ENCODE measurements around the gene DCAF6.

The DCAF6 gene

DNA sequence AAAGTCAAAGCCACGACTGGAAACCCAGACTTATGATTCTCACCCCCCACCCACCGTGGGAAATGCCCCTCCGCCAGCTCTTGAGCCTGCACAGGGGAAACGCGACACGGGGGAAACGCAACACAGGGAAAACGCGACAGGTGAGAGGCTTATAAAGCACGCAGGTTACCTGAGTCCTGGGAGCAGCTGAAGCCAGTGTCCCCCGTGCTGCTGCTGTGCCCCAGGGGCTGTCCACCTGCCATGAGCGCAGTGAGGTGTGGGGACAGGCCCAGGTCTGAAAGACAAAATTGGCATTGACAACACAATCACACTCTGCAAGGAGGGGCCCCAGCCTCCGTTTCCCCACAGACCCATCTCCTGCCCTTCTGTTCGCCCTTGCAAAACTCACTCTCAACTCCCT is 153.9 kb downstream of the DCAF6 start:
- Histone ChIP-seq H3K9ac (ENCODE audit: low read depth, low read length) (no peak overlapping the region), H3K36me3 (ENCODE audit: insufficient read depth, low read length) (peaks cover 9% of the 10 kb centered on the region), H3K79me2 (ENCODE audit: insufficient read depth, low read length) (no peaks in the 10 kb centered on the region), H3K27me3 (ENCODE audit: insufficient read depth, low read length, poor library complexity) (no peaks in the 10 kb centered on the region), H2AFZ (ENCODE audit: low read depth, low read length) (no peak overlapping the region), H3K4me2 (ENCODE audit: insufficient read depth, low read length) (no peak overlapping the region), H3K9me3 (ENCODE audit: insufficient read depth, low read length, severe bottlenecking) (no peaks in the 10 kb centered on the region), H3K4me1 (ENCODE audit: insufficient read depth, low read length) (no peaks in the 10 kb centered on the region), H3K4me3 (ENCODE audit: low read depth in 1 of 2, low read length in 2 of 2) (no peak overlapping the region), H4K20me1 (ENCODE audit: insufficient read depth, low read length) (no peaks in the 10 kb centered on the region), H3K27ac (ENCODE audit: low read length) (no peak overlapping the region)
- ATAC-seq (ENCODE audit: insufficient read depth, low read depth) (no peak), DNase-seq (no peak)
- TF ChIP-seq, protein P1, sequence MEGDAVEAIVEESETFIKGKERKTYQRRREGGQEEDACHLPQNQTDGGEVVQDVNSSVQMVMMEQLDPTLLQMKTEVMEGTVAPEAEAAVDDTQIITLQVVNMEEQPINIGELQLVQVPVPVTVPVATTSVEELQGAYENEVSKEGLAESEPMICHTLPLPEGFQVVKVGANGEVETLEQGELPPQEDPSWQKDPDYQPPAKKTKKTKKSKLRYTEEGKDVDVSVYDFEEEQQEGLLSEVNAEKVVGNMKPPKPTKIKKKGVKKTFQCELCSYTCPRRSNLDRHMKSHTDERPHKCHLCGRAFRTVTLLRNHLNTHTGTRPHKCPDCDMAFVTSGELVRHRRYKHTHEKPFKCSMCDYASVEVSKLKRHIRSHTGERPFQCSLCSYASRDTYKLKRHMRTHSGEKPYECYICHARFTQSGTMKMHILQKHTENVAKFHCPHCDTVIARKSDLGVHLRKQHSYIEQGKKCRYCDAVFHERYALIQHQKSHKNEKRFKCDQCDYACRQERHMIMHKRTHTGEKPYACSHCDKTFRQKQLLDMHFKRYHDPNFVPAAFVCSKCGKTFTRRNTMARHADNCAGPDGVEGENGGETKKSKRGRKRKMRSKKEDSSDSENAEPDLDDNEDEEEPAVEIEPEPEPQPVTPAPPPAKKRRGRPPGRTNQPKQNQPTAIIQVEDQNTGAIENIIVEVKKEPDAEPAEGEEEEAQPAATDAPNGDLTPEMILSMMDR (IDR thresholded peaks at IDR 0.05; ENCODE audit: borderline replicate concordance, extremely low read depth, low read length, poor library complexity, severe bottlenecking): no peak
- TF ChIP-seq EZH2 (IDR thresholded peaks at IDR 0.05; ENCODE audit: borderline replicate concordance, low read depth, low read length, severe bottlenecking): no peak

DNA sequence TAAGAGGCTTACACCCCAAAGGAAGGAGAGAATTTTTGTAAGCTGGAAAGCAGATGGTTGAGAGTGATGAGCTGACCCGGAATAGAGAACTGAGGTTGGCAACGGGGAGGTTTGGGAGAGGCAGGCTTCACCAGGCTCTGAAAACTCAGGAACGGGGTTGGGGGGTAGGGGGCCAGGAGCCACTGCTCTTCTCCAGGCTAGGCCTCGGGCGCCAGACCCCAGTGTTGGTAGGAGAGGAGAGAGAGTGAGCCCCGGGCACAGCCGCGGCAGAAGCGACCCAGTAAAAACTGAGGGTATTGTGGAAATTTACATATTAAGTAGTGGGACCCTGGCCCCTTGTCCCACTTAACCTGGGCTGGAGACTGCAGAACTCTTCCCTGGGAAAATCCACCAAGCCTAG is 154.6 kb downstream of the DCAF6 start:
- H3K4me3 ChIP-seq (ENCODE audit: low read depth in 1 of 2, low read length in 2 of 2): no peak overlapping the region
- H2AFZ ChIP-seq (ENCODE audit: low read depth, low read length): no peak overlapping the region
- no peak overlapping the region for H3K4me2 ChIP-seq (ENCODE audit: insufficient read depth, low read length)
- no peak for TF ChIP-seq EZH2 (IDR thresholded peaks at IDR 0.05; ENCODE audit: borderline replicate concordance, low read depth, low read length, severe bottlenecking)
- TF ChIP-seq, protein P1 (IDR thresholded peaks at IDR 0.05; ENCODE audit: borderline replicate concordance, extremely low read depth, low read length, poor library complexity, severe bottlenecking): no peak
- no peak overlapping the region for H3K9ac ChIP-seq (ENCODE audit: low read depth, low read length)
- no peaks in the 10 kb centered on the region for H3K9me3 ChIP-seq (ENCODE audit: insufficient read depth, low read length, severe bottlenecking)
- ATAC-seq (ENCODE audit: insufficient read depth, low read depth): no peak
- H4K20me1 ChIP-seq (ENCODE audit: insufficient read depth, low read length): no peaks in the 10 kb centered on the region
- H3K27ac ChIP-seq (ENCODE audit: low read length): no peak overlapping the region
- H3K27me3 ChIP-seq (ENCODE audit: insufficient read depth, low read length, poor library complexity): no peaks in the 10 kb centered on the region
- no peak for DNase-seq
- no peaks in the 10 kb centered on the region for H3K79me2 ChIP-seq (ENCODE audit: insufficient read depth, low read length)
- peaks cover 10% of the 10 kb centered on the region; the same call in 1 of the 2 replicates for H3K36me3 ChIP-seq (ENCODE audit: insufficient read depth, low read length)
- no peaks in the 10 kb centered on the region for H3K4me1 ChIP-seq (ENCODE audit: insufficient read depth, low read length)

DNA sequence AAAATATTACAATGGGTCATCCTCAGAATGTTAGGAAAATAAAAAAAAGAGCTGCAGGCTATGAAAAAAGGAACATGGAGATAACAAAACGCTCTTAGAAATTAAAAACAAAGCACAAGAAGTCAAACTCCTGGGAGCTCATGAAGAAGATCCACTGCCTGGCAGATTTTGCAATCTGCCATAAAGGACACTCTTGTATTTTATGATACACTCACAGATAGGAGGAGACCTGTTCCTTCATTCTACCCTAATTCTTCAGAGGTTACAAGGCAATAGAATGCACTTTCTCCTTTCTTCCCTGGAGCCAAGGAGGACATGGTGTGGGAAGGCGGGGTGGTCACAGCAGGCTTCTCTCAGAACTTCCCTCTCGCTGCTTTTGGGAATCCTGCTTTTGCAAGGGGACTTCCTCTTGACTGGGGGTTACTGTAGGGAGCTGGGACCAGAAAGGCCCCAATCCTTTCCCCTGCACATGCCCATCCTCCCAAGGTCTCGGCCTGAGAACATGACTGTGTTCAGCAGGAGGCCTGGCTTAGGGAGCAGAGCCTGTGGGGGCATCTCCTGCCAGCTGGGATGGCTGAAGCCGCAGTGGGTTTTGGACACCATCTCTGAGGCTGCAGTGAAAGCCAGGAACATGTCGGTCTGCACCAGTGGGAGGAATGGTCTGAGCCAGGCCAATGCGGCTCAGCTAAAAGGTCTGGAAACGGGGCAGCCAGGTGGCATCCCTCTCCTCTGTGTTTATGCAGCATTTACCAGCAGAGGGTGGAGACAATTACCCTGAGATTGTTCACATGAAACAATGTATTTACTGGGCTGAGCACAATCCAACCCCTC is 155.5 kb downstream of the DCAF6 start:
- ATAC-seq (ENCODE audit: insufficient read depth, low read depth): no peak
- DNase-seq: no peak
- Histone ChIP-seq H3K27ac (ENCODE audit: low read length) (no peak overlapping the region), H3K4me1 (ENCODE audit: insufficient read depth, low read length) (no peaks in the 10 kb centered on the region), H3K4me2 (ENCODE audit: insufficient read depth, low read length) (no peak overlapping the region), H2AFZ (ENCODE audit: low read depth, low read length) (no peak overlapping the region), H3K27me3 (ENCODE audit: insufficient read depth, low read length, poor library complexity) (no peaks in the 10 kb centered on the region), H3K9ac (ENCODE audit: low read depth, low read length) (no peak overlapping the region), H3K79me2 (ENCODE audit: insufficient read depth, low read length) (no peaks in the 10 kb centered on the region), H3K4me3 (ENCODE audit: low read depth in 1 of 2, low read length in 2 of 2) (no peak overlapping the region), H3K36me3 (ENCODE audit: insufficient read depth, low read length) (peaks cover 16% of the 10 kb centered on the region; the same call in 1 of the 2 replicates), H3K9me3 (ENCODE audit: insufficient read depth, low read length, severe bottlenecking) (no peaks in the 10 kb centered on the region), H4K20me1 (ENCODE audit: insufficient read depth, low read length) (no peaks in the 10 kb centered on the region)
- TF ChIP-seq, protein P1 (IDR thresholded peaks at IDR 0.05; ENCODE audit: borderline replicate concordance, extremely low read depth, low read length, poor library complexity, severe bottlenecking): no peak
- no peak for TF ChIP-seq EZH2 (IDR thresholded peaks at IDR 0.05; ENCODE audit: borderline replicate concordance, low read depth, low read length, severe bottlenecking)
